Measurements from ENCODE around the gene ZNF831.

DNA sequence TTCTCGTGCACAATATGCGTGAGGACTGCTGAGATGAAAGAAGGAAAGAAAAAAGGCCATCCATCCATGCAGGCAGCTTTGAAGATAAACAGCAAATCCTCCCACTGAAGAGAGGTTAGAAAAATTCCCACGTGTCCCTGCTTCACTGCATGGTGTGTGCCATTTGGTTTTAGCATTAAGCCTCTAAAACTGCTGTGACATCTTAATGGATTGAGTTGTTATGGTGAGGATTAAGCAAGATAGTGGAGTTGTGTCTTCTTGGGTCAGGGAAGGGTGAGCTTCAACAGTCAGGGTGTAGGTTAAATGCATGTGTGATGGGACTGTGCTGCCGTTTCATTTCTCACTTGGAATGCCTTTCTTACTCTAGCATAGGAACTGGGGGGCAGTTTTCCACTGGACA, 50.5 kb downstream of the ZNF831 start:
- no peak for TF ChIP-seq POLR2A (IDR thresholded peaks at IDR 0.05)
- TF ChIP-seq, protein P1, sequence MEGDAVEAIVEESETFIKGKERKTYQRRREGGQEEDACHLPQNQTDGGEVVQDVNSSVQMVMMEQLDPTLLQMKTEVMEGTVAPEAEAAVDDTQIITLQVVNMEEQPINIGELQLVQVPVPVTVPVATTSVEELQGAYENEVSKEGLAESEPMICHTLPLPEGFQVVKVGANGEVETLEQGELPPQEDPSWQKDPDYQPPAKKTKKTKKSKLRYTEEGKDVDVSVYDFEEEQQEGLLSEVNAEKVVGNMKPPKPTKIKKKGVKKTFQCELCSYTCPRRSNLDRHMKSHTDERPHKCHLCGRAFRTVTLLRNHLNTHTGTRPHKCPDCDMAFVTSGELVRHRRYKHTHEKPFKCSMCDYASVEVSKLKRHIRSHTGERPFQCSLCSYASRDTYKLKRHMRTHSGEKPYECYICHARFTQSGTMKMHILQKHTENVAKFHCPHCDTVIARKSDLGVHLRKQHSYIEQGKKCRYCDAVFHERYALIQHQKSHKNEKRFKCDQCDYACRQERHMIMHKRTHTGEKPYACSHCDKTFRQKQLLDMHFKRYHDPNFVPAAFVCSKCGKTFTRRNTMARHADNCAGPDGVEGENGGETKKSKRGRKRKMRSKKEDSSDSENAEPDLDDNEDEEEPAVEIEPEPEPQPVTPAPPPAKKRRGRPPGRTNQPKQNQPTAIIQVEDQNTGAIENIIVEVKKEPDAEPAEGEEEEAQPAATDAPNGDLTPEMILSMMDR (IDR thresholded peaks at IDR 0.05) = no peak
